ENCODE results near the gene KCNJ6. TPM values are rescaled to one million over a fixed set of nuclear protein-coding genes. Genes with fewer than 3 reads are reported as not detected.

KCNJ6 gene
- total RNA-seq, 2 experiments from 2014 or later, result not detected

- no peak for ATAC-seq
- Mint-ChIP-seq H3K36me3 (ENCODE audit: low read depth) (no peaks in the 10 kb centered on the region), H3K4me1 (peaks cover 23% of the 10 kb centered on the region), H3K27me3 (no peaks in the 10 kb centered on the region), H3K9me3 (ENCODE audit: low read depth) (peaks cover 6% of the 10 kb centered on the region), H3K27ac (peak overlapping the region; percentile 89), H3K4me3 (peak overlapping the region; percentile 88)
- CTCF ChIA-PET, result interaction anchor here (0.7 kb wide), 2 partner anchors 8 to 71 kb away, joined by 3 read pairs; no protein-coding TSS in a partner anchor
- POLR2A ChIA-PET, result no interaction called here
- no peak for DNase-seq
- intact Hi-C loops (cut with DNase I, micrococcal nuclease), result loop anchor here (2.0 to 10.0 kb wide), 5 partner anchors 295 to 1243 kb away; partner anchors contain the start of genes ETS2 (in 1 of the 2), HLCS (in 1 of the 2) and VPS26C (in 1 of the 2)
Measured at GRCh38 chr21:37561941-37562919, 354.0 kb downstream of the KCNJ6 start.

GRCh38 chr21:37561506-37561905, 354.8 kb downstream of the KCNJ6 start:
- ChIA-PET CTCF (no interaction called here), POLR2A (no interaction called here)
- Mint-ChIP-seq H3K9me3 (ENCODE audit: low read depth) (peaks cover 6% of the 10 kb centered on the region), H3K4me3 (no peak overlapping the region), H3K27me3 (no peaks in the 10 kb centered on the region), H3K27ac (no peak overlapping the region), H3K36me3 (ENCODE audit: low read depth) (no peaks in the 10 kb centered on the region), H3K4me1 (peaks cover 23% of the 10 kb centered on the region)
- ATAC-seq (no peak), DNase-seq (no peak)
- intact Hi-C loops (cut with DNase I, micrococcal nuclease), result loop anchor here (5.0 to 10.0 kb wide), 4 partner anchors 339 to 1243 kb away; partner anchors contain the start of genes ETS2 (in 1 of the 2) and HLCS (in 1 of the 2)

- Mint-ChIP-seq H3K4me3 (no peak overlapping the region), H3K36me3 (ENCODE audit: low read depth) (no peaks in the 10 kb centered on the region), H3K27me3 (peaks cover 5% of the 10 kb centered on the region), H3K27ac (no peak overlapping the region), H3K9me3 (ENCODE audit: low read depth) (peaks cover 6% of the 10 kb centered on the region), H3K4me1 (peaks cover 16% of the 10 kb centered on the region)
- ChIA-PET CTCF (no interaction called here), POLR2A (no interaction called here)
- intact Hi-C loops (cut with DNase I, micrococcal nuclease), result loop anchor here (5.0 to 10.0 kb wide), 4 partner anchors 338 to 1244 kb away; partner anchors contain the start of genes ETS2 (in 1 of the 2) and HLCS (in 1 of the 2)
- no peak for ATAC-seq
- DNase-seq, result no peak
Measured at GRCh38 chr21:37560385-37560784, 355.9 kb downstream of the KCNJ6 start.

DNA sequence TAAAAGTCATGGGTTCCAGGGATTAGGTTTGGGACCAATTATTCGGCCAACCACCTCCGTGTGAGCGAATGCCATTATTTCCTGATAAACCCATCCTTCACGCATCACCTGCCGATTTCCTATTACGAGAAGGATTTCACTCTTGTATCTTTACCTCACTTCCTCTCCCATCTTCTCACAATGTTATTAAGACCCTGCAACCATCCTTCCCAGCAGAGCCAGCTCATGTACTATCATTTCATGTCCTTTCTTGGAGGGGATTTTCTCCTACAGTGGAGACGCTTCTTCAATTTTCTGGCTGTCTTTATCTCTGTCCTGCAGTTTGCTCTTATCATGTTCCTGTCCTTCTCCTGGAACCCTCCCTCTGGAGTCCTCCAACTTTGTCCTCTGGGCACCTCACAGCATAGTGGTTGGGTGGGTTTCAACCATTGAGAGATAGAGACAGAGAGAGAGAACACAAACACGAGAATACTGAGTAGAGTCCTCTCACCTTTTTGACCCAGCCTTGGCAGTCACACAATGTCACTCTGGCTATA, 357.5 kb downstream of the KCNJ6 start:
- Mint-ChIP-seq H3K4me1 (peaks cover 6% of the 10 kb centered on the region), H3K27me3 (peaks cover 5% of the 10 kb centered on the region), H3K9me3 (ENCODE audit: low read depth) (peaks cover 6% of the 10 kb centered on the region), H3K4me3 (no peak overlapping the region), H3K36me3 (ENCODE audit: low read depth) (no peaks in the 10 kb centered on the region), H3K27ac (no peak overlapping the region)
- intact Hi-C loops (cut with DNase I, micrococcal nuclease), result no loop called here
- CTCF ChIA-PET, result interaction anchor here (0.5 kb wide), 1 partner anchor 84 kb away, joined by 3 read pairs; no protein-coding TSS in a partner anchor
- DNase-seq, result no peak
- no peak for ATAC-seq
- POLR2A ChIA-PET, result no interaction called here

All from activated CD4-positive, alpha-beta T cell treated with anti-CD3 and anti-CD28 coated beads for 36 hours (primary cell).